ENCODE results near the gene EPHB2. TPM values are rescaled to one million over a fixed set of nuclear protein-coding genes. Genes with fewer than 3 reads are reported as not detected.

Gene EPHB2
- total and polyA plus RNA-seq, 2 donors (not counting 3 experiments of a cell fraction or from before 2014, with no cell fraction given), result 50.8 to 69.1 TPM

- Histone ChIP-seq H3K9me3 (replicated peaks; ENCODE audit: control insufficient read depth, insufficient read depth, low read length) (no peaks in the 10 kb centered on the region), H3K4me2 (ENCODE audit: insufficient read depth, low read length) (no peak overlapping the region), H3K4me3 (replicated peaks in 1 of 3; ENCODE audit: insufficient read depth in 1 of 3, low read depth in 1 of 3, low read length in 3 of 3) (no peak overlapping the region), H3K36me3 (ENCODE audit: control insufficient read depth in 2 of 2, extremely low read depth in 1 of 2, insufficient read depth in 2 of 2, low read length in 2 of 2) (no peaks in the 10 kb centered on the region), H3K9ac (replicated peaks; ENCODE audit: extremely low read depth, insufficient read depth, low read length) (no peak overlapping the region), H3K79me2 (ENCODE audit: control insufficient read depth, insufficient read depth, low read length) (peaks cover 30% of the 10 kb centered on the region), H2AFZ (ENCODE audit: low read depth, low read length) (no peak overlapping the region), H3K27me3 (ENCODE audit: control insufficient read depth in 2 of 2, insufficient read depth in 2 of 2, low read length in 2 of 2) (no peaks in the 10 kb centered on the region), H3K27ac (ENCODE audit: insufficient read depth, low read depth, low read length) (no peak overlapping the region), H3K9me1 (replicated peaks; ENCODE audit: control insufficient read depth, extremely low read depth, insufficient read depth, low read length) (no peaks in the 10 kb centered on the region), H4K20me1 (replicated peaks; ENCODE audit: control insufficient read depth, extremely low read depth, insufficient read depth, low read length) (no peaks in the 10 kb centered on the region), H3K4me1 (ENCODE audit: control insufficient read depth, extremely low read depth, insufficient read depth, low read length) (peaks cover 20% of the 10 kb centered on the region)
- CTCF ChIA-PET, result interaction anchor here (0.6 to 2.5 kb wide), 7 partner anchors 9 to 152 kb away, joined by 3 to 22 read pairs (median 4); no protein-coding TSS in a partner anchor
- DNase-seq (ENCODE audit: low read depth, low spot score) (no peak), FAIRE-seq (no peak)
- intact Hi-C loops (cut with micrococcal nuclease) (no loop called here), dilution Hi-C loops (cut with MboI; ENCODE audit: extremely low pct_ligation_motif_present, low sequenced_read_pairs) (no loop called here)
- BruUV-seq (replicated peaks), result no TSS peak
- POLR2A ChIA-PET, result no interaction called here
- TF ChIP-seq MAX (IDR thresholded peaks at IDR 0.05; ENCODE audit: insufficient read depth, insufficient read length), result no peak
- no peak for TF ChIP-seq POLR2AphosphoS5 (IDR thresholded peaks at IDR 0.05; ENCODE audit: insufficient read depth, low read depth, low read length)
- peak; percentile 22 to 33 for TF ChIP-seq CTCF (IDR thresholded peaks at IDR 0.05; ENCODE audit: extremely low read depth in 1 of 2, insufficient read depth in 1 of 2, low read depth in 1 of 2, low read length in 2 of 2)
- no peak for TF ChIP-seq MYC (IDR thresholded peaks at IDR 0.05; ENCODE audit: low read depth, low read length)
- no peak for TF ChIP-seq POLR2A (IDR thresholded peaks at IDR 0.05; ENCODE audit: low read depth, low read length)
- TF ChIP-seq FOS (IDR thresholded peaks at IDR 0.05; ENCODE audit: borderline replicate concordance, insufficient read depth, low read length), result no peak
These were observed 1.4 kb upstream of the EPHB2 start for GRCh38 chr1:22709227-22709626.
